Measurements from ENCODE around the gene RAB10. TPM values are rescaled to one million over a fixed set of nuclear protein-coding genes. Genes with fewer than 3 reads are reported as not detected.

Gene RAB10
- total RNA-seq, 1 experiment from 2014 or later = 130 TPM

GRCh38 chr2:26001743-26002351, 32.0 kb upstream of the RAB10 start:
- Histone ChIP-seq H2BK15ac (ENCODE audit: low read depth, low read length) (no peak overlapping the region), H3K79me1 (ENCODE audit: insufficient read depth, low read depth, low read length, poor library complexity, severe bottlenecking) (no peaks in the 10 kb centered on the region), H2AFZ (ENCODE audit: low read length) (no peak overlapping the region), H3K4me2 (ENCODE audit: insufficient read depth, insufficient read length, low read length) (no peak overlapping the region), H4K8ac (replicated peaks; ENCODE audit: insufficient read length, low read depth, low read length) (no peak overlapping the region), H4K20me1 (ENCODE audit: control insufficient read depth, insufficient read depth, insufficient read length) (no peaks in the 10 kb centered on the region), H3K27me3 (ENCODE audit: insufficient read depth, low read length) (no peaks in the 10 kb centered on the region), H4K91ac (ENCODE audit: insufficient read length, low read depth, low read length) (no peak overlapping the region), H2BK120ac (ENCODE audit: low read depth, low read length, poor library complexity, severe bottlenecking) (no peak overlapping the region), H2BK12ac (ENCODE audit: insufficient read length, low read depth, low read length) (no peak overlapping the region), H3K18ac (ENCODE audit: insufficient read length, low read depth, low read length) (no peak overlapping the region), H4K5ac (ENCODE audit: insufficient read length, low read depth, low read length) (no peak overlapping the region), H3K9me3 (ENCODE audit: control insufficient read depth, low read depth, low read length) (no peaks in the 10 kb centered on the region), H3K27ac (ENCODE audit: insufficient read length, low read depth, low read length) (no peak overlapping the region), H3K23ac (ENCODE audit: insufficient read length, low read depth, low read length) (no peak overlapping the region), H3K23me2 (ENCODE audit: insufficient read length, low read depth, low read length, poor library complexity, severe bottlenecking) (no peaks in the 10 kb centered on the region), H3K4ac (ENCODE audit: low read depth, low read length) (no peak overlapping the region), H3K14ac (ENCODE audit: insufficient read depth, low read length) (no peak overlapping the region), H2AK5ac (ENCODE audit: insufficient read length, low read length) (no peak overlapping the region), H2BK5ac (ENCODE audit: insufficient read length, low read length) (no peak overlapping the region), H3K9ac (ENCODE audit: extremely low read depth, insufficient read length, low read length) (no peak overlapping the region), H3K79me2 (ENCODE audit: insufficient read depth, low read length) (no peaks in the 10 kb centered on the region), H2BK20ac (ENCODE audit: low read depth, low read length, poor library complexity, severe bottlenecking) (no peak overlapping the region), H3K4me1 (ENCODE audit: insufficient read depth, low read length) (no peaks in the 10 kb centered on the region), H3K56ac (ENCODE audit: insufficient read length, low read depth, low read length) (no peak overlapping the region), H3T11ph (ENCODE audit: low read length) (no peak overlapping the region)
- peaks cover 7 to 15% of the 10 kb centered on the region in 2 experiments for H3K4me1 Mint-ChIP-seq
- DNase-seq = no peak
- no peak overlapping the region; a peak in 1 of 5 replicates for H3K4me3 Mint-ChIP-seq
- no peaks in the 10 kb centered on the region; a peak in 1 of 7 replicates for H3K36me3 Mint-ChIP-seq (ENCODE audit: insufficient read depth in 1 of 3, low read depth in 3 of 3)
- no peaks in the 10 kb centered on the region for H3K27me3 Mint-ChIP-seq (ENCODE audit: low read depth)
- peak overlapping the region in 2 of 3 experiments; percentile 56 to 58; a peak in 3 of 7 replicates for H3K27ac Mint-ChIP-seq
- H3K9me3 Mint-ChIP-seq = no peaks in the 10 kb centered on the region
- no CpG with 5 or more reads among the region's 4 CpGs for WGBS (ENCODE audit: extremely low coverage, insufficient read length, low lambda C conversion rate)
- no peak for TF ChIP-seq CTCF (conservative IDR thresholded peaks at IDR 0.05)

Measured in H9 (cell line).